ENCODE data around the gene ZFYVE28.

The ZFYVE28 gene

GRCh38 chr4:2368746-2369437 lies 49.6 kb downstream of the ZFYVE28 start:
- H3K79me1 ChIP-seq (ENCODE audit: low read length) = no peaks in the 10 kb centered on the region
- no peaks in the 10 kb centered on the region for H3K4me1 ChIP-seq (ENCODE audit: control insufficient read depth, low read depth, low read length)
- H3K36me3 ChIP-seq (ENCODE audit: control insufficient read depth, insufficient read depth, low read length) = no peaks in the 10 kb centered on the region
- no peak overlapping the region for H4K5ac ChIP-seq (ENCODE audit: low read length)
- no peak overlapping the region for H3K4me2 ChIP-seq (ENCODE audit: low read length)
- no peak overlapping the region for H3K56ac ChIP-seq (ENCODE audit: low read length)
- H3K4ac ChIP-seq (ENCODE audit: low read depth, low read length) = no peak overlapping the region
- WGBS (ENCODE audit: extremely low coverage, insufficient coverage, low lambda C conversion rate) = no CpG with 5 or more reads among the region's 4 CpGs
- H4K8ac ChIP-seq (ENCODE audit: low read depth, low read length) = no peak overlapping the region
- no peak overlapping the region for H3K27ac ChIP-seq (ENCODE audit: low read depth, low read length)
- no peak overlapping the region for H3K4me3 ChIP-seq (ENCODE audit: low read length)
- no peak overlapping the region for H3K9ac ChIP-seq (ENCODE audit: low read length)
- H2BK120ac ChIP-seq (ENCODE audit: low read depth, low read length) = no peak overlapping the region
- no peaks in the 10 kb centered on the region for H3K79me2 ChIP-seq (ENCODE audit: control insufficient read depth, insufficient read depth, low read length)
- no peak overlapping the region for H2BK5ac ChIP-seq (ENCODE audit: low read length)
- no peak overlapping the region for H3K23ac ChIP-seq (ENCODE audit: low read length)
- no peak for DNase-seq
- no peak overlapping the region for H2AK5ac ChIP-seq (ENCODE audit: low read length)
- no peaks in the 10 kb centered on the region for H3K27me3 ChIP-seq (ENCODE audit: insufficient read depth, low read length, poor library complexity)
- no peak overlapping the region for H3K18ac ChIP-seq (ENCODE audit: low read length)
- no peak overlapping the region for H2BK15ac ChIP-seq (replicated peaks; ENCODE audit: low read depth)

GRCh38 chr4:2367626-2368025 lies 50.8 kb downstream of the ZFYVE28 start:
- WGBS (ENCODE audit: extremely low coverage, insufficient coverage, low lambda C conversion rate) = no CpG with 5 or more reads among the region's 7 CpGs

GRCh38 chr4:2366252-2367192 lies 51.9 kb downstream of the ZFYVE28 start:
- Histone ChIP-seq H3K4ac (ENCODE audit: low read depth, low read length) (no peak overlapping the region), H3K27ac (ENCODE audit: low read depth, low read length) (no peak overlapping the region), H2BK5ac (ENCODE audit: low read length) (no peak overlapping the region), H3K79me2 (ENCODE audit: control insufficient read depth, insufficient read depth, low read length) (no peaks in the 10 kb centered on the region), H2BK120ac (ENCODE audit: low read depth, low read length) (no peak overlapping the region), H3K4me1 (ENCODE audit: control insufficient read depth, low read depth, low read length) (no peaks in the 10 kb centered on the region), H3K56ac (ENCODE audit: low read length) (no peak overlapping the region), H4K5ac (ENCODE audit: low read length) (no peak overlapping the region), H3K36me3 (ENCODE audit: control insufficient read depth, insufficient read depth, low read length) (no peaks in the 10 kb centered on the region), H3K27me3 (ENCODE audit: insufficient read depth, low read length, poor library complexity) (no peaks in the 10 kb centered on the region), H2AK5ac (ENCODE audit: low read length) (no peak overlapping the region), H2BK15ac (replicated peaks; ENCODE audit: low read depth) (no peak overlapping the region), H3K23ac (ENCODE audit: low read length) (no peak overlapping the region), H4K8ac (ENCODE audit: low read depth, low read length) (no peak overlapping the region), H3K4me2 (ENCODE audit: low read length) (no peak overlapping the region), H3K18ac (ENCODE audit: low read length) (no peak overlapping the region), H3K9ac (ENCODE audit: low read length) (no peak overlapping the region), H3K79me1 (ENCODE audit: low read length) (no peaks in the 10 kb centered on the region), H3K4me3 (ENCODE audit: low read length) (no peak overlapping the region)
- DNase-seq = no peak
- no CpG with 5 or more reads among the region's 20 CpGs for whole genome bisulfite sequencing (ENCODE audit: extremely low coverage, insufficient coverage, low lambda C conversion rate)

More at GRCh38 chr4:2367626-2368025, 50.8 kb downstream of the ZFYVE28 start:
- no peaks in the 10 kb centered on the region for H3K79me2 ChIP-seq (ENCODE audit: control insufficient read depth, insufficient read depth, low read length)
- no peak overlapping the region for H2BK120ac ChIP-seq (ENCODE audit: low read depth, low read length)
- no peak overlapping the region for H3K9ac ChIP-seq (ENCODE audit: low read length)
- no peak overlapping the region for H3K4ac ChIP-seq (ENCODE audit: low read depth, low read length)
- H3K36me3 ChIP-seq (ENCODE audit: control insufficient read depth, insufficient read depth, low read length) = no peaks in the 10 kb centered on the region
- no peaks in the 10 kb centered on the region for H3K27me3 ChIP-seq (ENCODE audit: insufficient read depth, low read length, poor library complexity)
- no peak overlapping the region for H4K8ac ChIP-seq (ENCODE audit: low read depth, low read length)
- no peak overlapping the region for H4K5ac ChIP-seq (ENCODE audit: low read length)
- H2BK5ac ChIP-seq (ENCODE audit: low read length) = no peak overlapping the region
- H2BK15ac ChIP-seq (replicated peaks; ENCODE audit: low read depth) = no peak overlapping the region
- H3K4me2 ChIP-seq (ENCODE audit: low read length) = no peak overlapping the region
- no peak overlapping the region for H3K4me3 ChIP-seq (ENCODE audit: low read length)
- no peak overlapping the region for H3K27ac ChIP-seq (ENCODE audit: low read depth, low read length)
- no peak overlapping the region for H3K56ac ChIP-seq (ENCODE audit: low read length)
- no peaks in the 10 kb centered on the region for H3K79me1 ChIP-seq (ENCODE audit: low read length)
- DNase-seq = no peak
- H3K23ac ChIP-seq (ENCODE audit: low read length) = no peak overlapping the region
- no peaks in the 10 kb centered on the region for H3K4me1 ChIP-seq (ENCODE audit: control insufficient read depth, low read depth, low read length)
- no peak overlapping the region for H2AK5ac ChIP-seq (ENCODE audit: low read length)
- H3K18ac ChIP-seq (ENCODE audit: low read length) = no peak overlapping the region

DNA sequence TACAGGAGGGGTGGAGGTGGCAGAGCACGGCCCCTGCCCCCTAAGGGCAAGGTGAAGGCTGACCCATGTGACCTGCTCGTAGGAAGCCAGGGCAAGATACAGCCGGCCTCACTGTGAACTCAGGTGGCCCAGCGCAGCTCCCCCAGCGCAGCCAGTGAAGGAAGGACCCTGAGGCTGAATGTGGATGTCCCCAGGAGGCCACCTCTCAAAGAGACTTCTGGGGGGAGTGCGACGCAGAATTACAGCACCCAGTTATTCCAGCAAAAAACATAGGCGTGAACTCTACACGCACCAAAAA lies 52.6 kb downstream of the ZFYVE28 start:
- Histone ChIP-seq H3K4me1 (ENCODE audit: control insufficient read depth, low read depth, low read length) (no peaks in the 10 kb centered on the region), H3K79me2 (ENCODE audit: control insufficient read depth, insufficient read depth, low read length) (no peaks in the 10 kb centered on the region), H2BK5ac (ENCODE audit: low read length) (no peak overlapping the region), H3K27me3 (ENCODE audit: insufficient read depth, low read length, poor library complexity) (no peaks in the 10 kb centered on the region), H3K18ac (ENCODE audit: low read length) (no peak overlapping the region), H3K79me1 (ENCODE audit: low read length) (no peaks in the 10 kb centered on the region), H3K4me3 (ENCODE audit: low read length) (no peak overlapping the region), H3K4ac (ENCODE audit: low read depth, low read length) (no peak overlapping the region), H3K9ac (ENCODE audit: low read length) (no peak overlapping the region), H2AK5ac (ENCODE audit: low read length) (no peak overlapping the region), H4K5ac (ENCODE audit: low read length) (no peak overlapping the region), H2BK15ac (replicated peaks; ENCODE audit: low read depth) (no peak overlapping the region), H3K23ac (ENCODE audit: low read length) (no peak overlapping the region), H3K27ac (ENCODE audit: low read depth, low read length) (no peak overlapping the region), H3K4me2 (ENCODE audit: low read length) (no peak overlapping the region), H2BK120ac (ENCODE audit: low read depth, low read length) (no peak overlapping the region), H4K8ac (ENCODE audit: low read depth, low read length) (no peak overlapping the region), H3K56ac (ENCODE audit: low read length) (no peak overlapping the region), H3K36me3 (ENCODE audit: control insufficient read depth, insufficient read depth, low read length) (no peaks in the 10 kb centered on the region)
- no peak for DNase-seq
- WGBS (ENCODE audit: extremely low coverage, insufficient coverage, low lambda C conversion rate) = no CpG with 5 or more reads among the region's 9 CpGs

- Histone ChIP-seq H3K36me3 (ENCODE audit: control insufficient read depth, insufficient read depth, low read length) (no peaks in the 10 kb centered on the region), H3K4me1 (ENCODE audit: control insufficient read depth, low read depth, low read length) (no peaks in the 10 kb centered on the region), H3K18ac (ENCODE audit: low read length) (no peak overlapping the region), H3K9ac (ENCODE audit: low read length) (no peak overlapping the region), H4K8ac (ENCODE audit: low read depth, low read length) (no peak overlapping the region), H3K79me1 (ENCODE audit: low read length) (no peaks in the 10 kb centered on the region), H3K4ac (ENCODE audit: low read depth, low read length) (no peak overlapping the region), H3K4me3 (ENCODE audit: low read length) (no peak overlapping the region), H2BK5ac (ENCODE audit: low read length) (no peak overlapping the region), H2BK120ac (ENCODE audit: low read depth, low read length) (no peak overlapping the region), H3K23ac (ENCODE audit: low read length) (no peak overlapping the region), H2AK5ac (ENCODE audit: low read length) (no peak overlapping the region), H3K56ac (ENCODE audit: low read length) (no peak overlapping the region), H3K79me2 (ENCODE audit: control insufficient read depth, insufficient read depth, low read length) (no peaks in the 10 kb centered on the region), H3K4me2 (ENCODE audit: low read length) (no peak overlapping the region), H3K27me3 (ENCODE audit: insufficient read depth, low read length, poor library complexity) (no peaks in the 10 kb centered on the region), H3K27ac (ENCODE audit: low read depth, low read length) (no peak overlapping the region), H2BK15ac (replicated peaks; ENCODE audit: low read depth) (no peak overlapping the region), H4K5ac (ENCODE audit: low read length) (no peak overlapping the region)
- DNase-seq = no peak
- WGBS (ENCODE audit: extremely low coverage, insufficient coverage, low lambda C conversion rate) = no CpG with 5 or more reads among the region's 41 CpGs
Observed at GRCh38 chr4:2365054-2365912, 53.2 kb downstream of the ZFYVE28 start.
